ENCODE results near the gene ELOB.

ELOB gene

GRCh38 chr16:2808181-2808580 lies 31.1 kb upstream of the ELOB start:
- H3K36me3 ChIP-seq (ENCODE audit: control insufficient read depth, insufficient read depth, low read length) = no peaks in the 10 kb centered on the region
- no peak for TF ChIP-seq CTCF (IDR thresholded peaks at IDR 0.05; ENCODE audit: insufficient read depth, low read length, poor library complexity, severe bottlenecking)
- no peak overlapping the region for H3K4me3 ChIP-seq (replicated peaks; ENCODE audit: low read depth, low read length)
- no peak for DNase-seq (ENCODE audit: extremely low read depth, insufficient read length)
- no peaks in the 10 kb centered on the region; the same call in none of the 2 replicates for H3K27me3 ChIP-seq (replicated peaks; ENCODE audit: control insufficient read depth, insufficient read depth, low read length)

GRCh38 chr16:2806286-2806685 lies 29.2 kb upstream of the ELOB start:
- Histone ChIP-seq H3K27me3 (replicated peaks; ENCODE audit: control insufficient read depth, insufficient read depth, low read length) (no peaks in the 10 kb centered on the region; the same call in none of the 2 replicates), H3K4me3 (replicated peaks; ENCODE audit: low read depth, low read length) (no peak overlapping the region), H3K36me3 (ENCODE audit: control insufficient read depth, insufficient read depth, low read length) (no peaks in the 10 kb centered on the region)
- DNase-seq (ENCODE audit: extremely low read depth, insufficient read length) = no peak
- TF ChIP-seq CTCF (IDR thresholded peaks at IDR 0.05; ENCODE audit: insufficient read depth, low read length, poor library complexity, severe bottlenecking) = no peak

- DNase-seq (ENCODE audit: extremely low read depth, insufficient read length) = no peak
- Histone ChIP-seq H3K27me3 (replicated peaks; ENCODE audit: control insufficient read depth, insufficient read depth, low read length) (no peaks in the 10 kb centered on the region; the same call in none of the 2 replicates), H3K4me3 (replicated peaks; ENCODE audit: low read depth, low read length) (no peak overlapping the region), H3K36me3 (ENCODE audit: control insufficient read depth, insufficient read depth, low read length) (no peaks in the 10 kb centered on the region)
- TF ChIP-seq CTCF (IDR thresholded peaks at IDR 0.05; ENCODE audit: insufficient read depth, low read length, poor library complexity, severe bottlenecking) = no peak
These were observed 27.6 kb upstream of the ELOB start for GRCh38 chr16:2804728-2805127.

DNA sequence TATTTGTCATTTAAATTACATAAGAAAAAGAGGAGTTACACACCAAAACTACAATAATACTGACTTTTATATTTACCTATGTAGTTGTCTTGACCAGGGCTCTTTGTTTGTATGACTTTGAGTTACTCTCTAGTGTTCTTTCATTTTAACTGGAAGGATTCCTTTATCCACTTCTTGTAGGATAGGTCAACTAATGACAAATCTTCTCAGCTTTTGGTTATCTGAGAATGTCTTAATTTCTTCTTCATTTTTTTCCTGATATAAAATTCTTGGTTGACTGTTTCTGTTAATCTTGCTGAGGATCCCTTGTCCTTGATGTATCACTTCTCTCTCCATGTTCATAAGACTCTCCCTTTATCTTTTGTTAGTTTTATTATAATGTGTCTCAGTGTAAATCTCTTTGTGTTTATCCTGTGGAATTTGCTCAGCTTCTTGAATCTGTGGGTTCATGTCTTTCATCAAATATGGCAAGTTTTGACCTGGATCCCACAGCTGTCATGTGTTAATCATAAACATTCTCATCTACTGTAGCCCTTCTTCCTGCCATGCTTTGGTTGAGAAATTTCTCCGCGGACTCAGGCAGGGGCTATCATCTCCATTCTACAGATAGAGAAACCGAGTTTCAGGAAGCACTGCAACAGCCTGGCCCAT lies 26.6 kb upstream of the ELOB start:
- Histone ChIP-seq H3K4me3 (replicated peaks; ENCODE audit: low read depth, low read length) (no peak overlapping the region), H3K36me3 (ENCODE audit: control insufficient read depth, insufficient read depth, low read length) (no peaks in the 10 kb centered on the region), H3K27me3 (replicated peaks; ENCODE audit: control insufficient read depth, insufficient read depth, low read length) (no peaks in the 10 kb centered on the region; the same call in none of the 2 replicates)
- no peak for DNase-seq (ENCODE audit: extremely low read depth, insufficient read length)
- no peak for TF ChIP-seq CTCF (IDR thresholded peaks at IDR 0.05; ENCODE audit: insufficient read depth, low read length, poor library complexity, severe bottlenecking)

DNA sequence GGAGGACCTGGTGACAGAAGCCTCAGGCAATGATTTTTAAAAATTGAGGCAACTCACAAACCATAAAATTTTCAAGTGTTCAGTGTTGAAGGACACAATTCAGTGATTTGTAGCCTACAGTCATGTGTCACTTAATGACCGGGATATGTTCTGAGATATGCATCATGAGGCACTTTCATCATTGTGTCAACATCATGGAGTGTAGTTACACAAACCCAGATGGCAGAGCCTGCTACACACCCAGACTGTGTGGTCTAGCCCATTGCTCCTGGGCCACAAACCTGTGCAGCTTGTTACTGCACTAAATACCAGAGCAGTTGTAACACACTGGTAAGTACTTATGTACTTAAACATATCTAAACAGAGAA lies 22.8 kb upstream of the ELOB start:
- Histone ChIP-seq H3K4me3 (replicated peaks; ENCODE audit: low read depth, low read length) (no peak overlapping the region), H3K36me3 (ENCODE audit: control insufficient read depth, insufficient read depth, low read length) (no peaks in the 10 kb centered on the region), H3K27me3 (replicated peaks; ENCODE audit: control insufficient read depth, insufficient read depth, low read length) (no peaks in the 10 kb centered on the region)
- no peak for TF ChIP-seq CTCF (IDR thresholded peaks at IDR 0.05; ENCODE audit: insufficient read depth, low read length, poor library complexity, severe bottlenecking)
- no peak for DNase-seq (ENCODE audit: extremely low read depth, insufficient read length)

Measured in GM06990 (cell line).